Mammary epithelial cell (primary cell): ENCODE measurements around the gene SPAG6.

ENCODE experiments used
- EZH2 ChIP-seq: IDR thresholded peaks from 2 replicates; pipeline ENCODE4 v1.6.1; 2012; ENCODE audit warnings: low read length, inconsistent platforms, borderline replicate concordance
- TF ChIP-seq, protein P1 (sequence below), 2 donors: IDR thresholded peaks in 1 of 2; conservative IDR thresholded peaks in 1 of 2; 2 replicates each; pipeline ENCODE4 v1.5.1; 2011 to 2012; ENCODE audit warnings: inconsistent platforms in 2 of 2, low read length in 2 of 2, mild to moderate bottlenecking in 2 of 2, control low read depth in 1 of 2, low read depth in 1 of 2; ENCODE audit not compliant: insufficient read depth in 1 of 2; ENCODE audit errors: extremely low read depth in 1 of 2

DNA sequence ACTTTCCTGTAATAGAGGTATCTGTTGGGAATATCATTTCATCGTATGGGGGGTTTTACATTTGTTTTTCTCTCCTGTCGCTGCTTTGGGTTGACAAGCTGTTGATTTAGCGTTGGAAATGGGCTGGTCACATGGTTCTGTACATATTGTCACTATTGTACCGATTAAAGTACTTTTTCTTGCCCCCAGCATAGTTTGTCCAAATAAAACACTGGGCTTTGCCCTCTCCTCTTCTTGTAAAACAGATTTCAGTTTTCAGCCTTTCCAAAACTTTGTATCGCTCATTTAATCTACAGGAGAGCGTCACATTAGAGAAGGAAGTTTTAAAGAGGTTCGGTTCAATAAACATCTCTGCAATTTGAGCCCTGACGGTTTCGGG is 20.4 kb upstream of the SPAG6 start:
- TF ChIP-seq, protein P1, sequence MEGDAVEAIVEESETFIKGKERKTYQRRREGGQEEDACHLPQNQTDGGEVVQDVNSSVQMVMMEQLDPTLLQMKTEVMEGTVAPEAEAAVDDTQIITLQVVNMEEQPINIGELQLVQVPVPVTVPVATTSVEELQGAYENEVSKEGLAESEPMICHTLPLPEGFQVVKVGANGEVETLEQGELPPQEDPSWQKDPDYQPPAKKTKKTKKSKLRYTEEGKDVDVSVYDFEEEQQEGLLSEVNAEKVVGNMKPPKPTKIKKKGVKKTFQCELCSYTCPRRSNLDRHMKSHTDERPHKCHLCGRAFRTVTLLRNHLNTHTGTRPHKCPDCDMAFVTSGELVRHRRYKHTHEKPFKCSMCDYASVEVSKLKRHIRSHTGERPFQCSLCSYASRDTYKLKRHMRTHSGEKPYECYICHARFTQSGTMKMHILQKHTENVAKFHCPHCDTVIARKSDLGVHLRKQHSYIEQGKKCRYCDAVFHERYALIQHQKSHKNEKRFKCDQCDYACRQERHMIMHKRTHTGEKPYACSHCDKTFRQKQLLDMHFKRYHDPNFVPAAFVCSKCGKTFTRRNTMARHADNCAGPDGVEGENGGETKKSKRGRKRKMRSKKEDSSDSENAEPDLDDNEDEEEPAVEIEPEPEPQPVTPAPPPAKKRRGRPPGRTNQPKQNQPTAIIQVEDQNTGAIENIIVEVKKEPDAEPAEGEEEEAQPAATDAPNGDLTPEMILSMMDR (conservative IDR thresholded peaks at IDR 0.05 in 1 of 2, IDR thresholded peaks at IDR 0.05 in 1 of 2; ENCODE audit: extremely low read depth in 1 of 2, insufficient read depth in 1 of 2, low read depth in 1 of 2, low read length in 2 of 2), result no peak
- no peak for TF ChIP-seq EZH2
